ENCODE measurements around the gene LPAR1.

DNA sequence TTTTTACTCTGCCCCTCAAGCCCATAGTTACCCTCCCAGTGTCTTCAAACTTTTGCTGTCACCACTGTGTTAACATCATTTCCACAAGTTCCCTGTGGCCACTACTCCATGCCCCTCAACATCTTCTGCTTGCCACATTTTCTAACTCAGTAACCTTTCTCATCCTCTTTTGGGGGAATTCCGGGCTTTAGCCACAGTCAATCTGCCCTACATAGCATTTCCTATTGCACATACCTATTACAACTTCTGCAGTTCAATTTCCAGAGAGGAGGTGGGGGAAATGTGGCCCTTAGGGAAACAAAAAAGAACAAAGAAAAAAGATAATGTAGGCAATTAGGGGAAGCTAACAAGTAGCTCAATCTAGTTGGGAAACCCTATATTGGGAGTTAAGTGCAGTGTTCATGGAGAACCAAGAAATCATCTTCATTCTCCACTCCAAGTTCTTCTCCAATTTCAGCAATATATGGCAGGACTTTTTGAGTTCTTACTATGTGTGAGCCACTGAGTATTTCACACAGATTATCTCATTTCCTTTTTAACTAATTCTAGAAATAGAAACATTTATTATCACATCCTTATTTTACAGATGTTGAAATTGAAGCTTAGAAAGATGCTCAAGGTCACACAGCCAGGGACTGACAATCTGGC lies 40.2 kb upstream of the LPAR1 start:
- TF ChIP-seq, protein P1, sequence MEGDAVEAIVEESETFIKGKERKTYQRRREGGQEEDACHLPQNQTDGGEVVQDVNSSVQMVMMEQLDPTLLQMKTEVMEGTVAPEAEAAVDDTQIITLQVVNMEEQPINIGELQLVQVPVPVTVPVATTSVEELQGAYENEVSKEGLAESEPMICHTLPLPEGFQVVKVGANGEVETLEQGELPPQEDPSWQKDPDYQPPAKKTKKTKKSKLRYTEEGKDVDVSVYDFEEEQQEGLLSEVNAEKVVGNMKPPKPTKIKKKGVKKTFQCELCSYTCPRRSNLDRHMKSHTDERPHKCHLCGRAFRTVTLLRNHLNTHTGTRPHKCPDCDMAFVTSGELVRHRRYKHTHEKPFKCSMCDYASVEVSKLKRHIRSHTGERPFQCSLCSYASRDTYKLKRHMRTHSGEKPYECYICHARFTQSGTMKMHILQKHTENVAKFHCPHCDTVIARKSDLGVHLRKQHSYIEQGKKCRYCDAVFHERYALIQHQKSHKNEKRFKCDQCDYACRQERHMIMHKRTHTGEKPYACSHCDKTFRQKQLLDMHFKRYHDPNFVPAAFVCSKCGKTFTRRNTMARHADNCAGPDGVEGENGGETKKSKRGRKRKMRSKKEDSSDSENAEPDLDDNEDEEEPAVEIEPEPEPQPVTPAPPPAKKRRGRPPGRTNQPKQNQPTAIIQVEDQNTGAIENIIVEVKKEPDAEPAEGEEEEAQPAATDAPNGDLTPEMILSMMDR (conservative IDR thresholded peaks at IDR 0.05; ENCODE audit: low read depth, low read length): no peak
- TF ChIP-seq EZH2 (IDR thresholded peaks at IDR 0.05; ENCODE audit: borderline replicate concordance, low read depth, low read length, poor library complexity, severe bottlenecking): no peak

Measured in A673 (cell line).